Measurements from ENCODE around the gene YBEY. TPM values are rescaled to one million over a fixed set of nuclear protein-coding genes. Genes with fewer than 3 reads are reported as not detected.
A peak's percentile ranks its signal among the peaks of the same experiment; 100 is the strongest.
"Not testable (repeated sequence)": the region's sequence is repeated elsewhere in the genome, so short reads cannot be mapped to it uniquely, and the experiment has no call there.

YBEY gene
- polyA plus RNA-seq (2013, experiment 1 of 2): 14.6 TPM
- polyA plus RNA-seq (2013, experiment 2 of 2): 15.5 TPM

- under 1% methylated on average over 80 of the region's 105 CpGs for WGBS
- Histone ChIP-seq H2BK15ac (ENCODE audit: low read depth, poor library complexity, severe bottlenecking) (peak within 1 kb of the TSS; percentile 83), H4K8ac (ENCODE audit: low read length) (peak within 1 kb of the TSS; percentile 96), H3K23ac (ENCODE audit: low read length in 2 of 2) (peak within 1 kb of the TSS in 1 of 2 experiments; percentile 20), H2AFZ (ENCODE audit: low read depth, low read length) (peak within 1 kb of the TSS; percentile 91), H2AK5ac (ENCODE audit: low read length, severe bottlenecking) (no peak within 1 kb of the TSS), H3K4me2 (ENCODE audit: low read length, poor library complexity, severe bottlenecking) (peak within 1 kb of the TSS; percentile 82), H3K4me1 (ENCODE audit: control insufficient read depth, insufficient read depth, low read depth, low read length) (peaks cover 15% of the 10 kb centered on the region), H3K36me3 (ENCODE audit: control insufficient read depth in 1 of 2, insufficient read depth in 2 of 2, low read depth in 1 of 2, low read length in 2 of 2) (peaks cover 11 to 41% of the 10 kb centered on the region in 2 experiments), H2BK12ac (ENCODE audit: low read length in 2 of 2) (no peak within 1 kb of the TSS), H3K9me3 (ENCODE audit: control insufficient read depth, low read length) (no peaks in the 10 kb centered on the region), H3K9ac (ENCODE audit: low read length) (peak within 1 kb of the TSS; percentile 96), H3K27me3 (ENCODE audit: control insufficient read depth in 1 of 2, insufficient read depth in 1 of 2, low read length in 2 of 2) (no peaks in the 10 kb centered on the region), H4K91ac (ENCODE audit: low read length) (peak within 1 kb of the TSS; percentile 90), H3K27ac (ENCODE audit: low read length, poor library complexity, severe bottlenecking) (peak within 1 kb of the TSS; percentile 96), H2BK5ac (ENCODE audit: low read depth, low read length, poor library complexity, severe bottlenecking) (peak within 1 kb of the TSS; percentile 96), H3K4me3 (ENCODE audit: insufficient read depth in 1 of 2, low read depth in 1 of 2, low read length in 2 of 2) (peak within 1 kb of the TSS; percentile 85 to 97), H3K4ac (ENCODE audit: low read depth in 1 of 2, low read length in 2 of 2) (peak within 1 kb of the TSS; percentile 91 to 97), H3K14ac (ENCODE audit: low read length in 2 of 2) (peak within 1 kb of the TSS; percentile 57 to 98), H2BK120ac (ENCODE audit: low read depth, low read length) (peak within 1 kb of the TSS; percentile 99), H3K18ac (ENCODE audit: low read depth in 1 of 2, low read length in 2 of 2) (peak within 1 kb of the TSS; percentile 95 to 97), H3K79me1 (replicated peaks; ENCODE audit: low read length, poor library complexity, severe bottlenecking) (peaks cover 16% of the 10 kb centered on the region)
- peak; percentile 95 for DNase-seq
Observed at GRCh38 chr21:46285761-46286647, at the start of gene YBEY. Gene YBEY (plus strand): TSS chr21:46286342. CDS start chr21:46286914, 572 bp downstream.

GRCh38 chr21:46237474-46237873 is 48.7 kb upstream of the YBEY start:
- H3K9me3 ChIP-seq (ENCODE audit: control insufficient read depth, low read length): no peaks in the 10 kb centered on the region
- H2BK15ac ChIP-seq (ENCODE audit: low read depth, poor library complexity, severe bottlenecking): no peak overlapping the region
- H3K23ac ChIP-seq (ENCODE audit: low read length in 2 of 2): no peak overlapping the region
- peaks cover 30% of the 10 kb centered on the region for H3K79me1 ChIP-seq (replicated peaks; ENCODE audit: low read length, poor library complexity, severe bottlenecking)
- no peaks in the 10 kb centered on the region for H3K4me1 ChIP-seq (ENCODE audit: control insufficient read depth, insufficient read depth, low read depth, low read length)
- no peak overlapping the region for H3K14ac ChIP-seq (ENCODE audit: low read length in 2 of 2)
- no peak overlapping the region for H3K4ac ChIP-seq (ENCODE audit: low read depth in 1 of 2, low read length in 2 of 2)
- no peak overlapping the region for H2BK120ac ChIP-seq (ENCODE audit: low read depth, low read length)
- no peak overlapping the region for H4K8ac ChIP-seq (ENCODE audit: low read length)
- no peak overlapping the region for H3K4me3 ChIP-seq (ENCODE audit: insufficient read depth in 1 of 2, low read depth in 1 of 2, low read length in 2 of 2)
- H2BK5ac ChIP-seq (ENCODE audit: low read depth, low read length, poor library complexity, severe bottlenecking): no peak overlapping the region
- H2AFZ ChIP-seq (ENCODE audit: low read depth, low read length): no peak overlapping the region
- H3K4me2 ChIP-seq (ENCODE audit: low read length, poor library complexity, severe bottlenecking): no peak overlapping the region
- no peak overlapping the region for H3K18ac ChIP-seq (ENCODE audit: low read depth in 1 of 2, low read length in 2 of 2)
- WGBS: 99% methylated on average over 4 of the region's 5 CpGs
- H2AK5ac ChIP-seq (ENCODE audit: low read length, severe bottlenecking): no peak overlapping the region
- H3K27me3 ChIP-seq (ENCODE audit: control insufficient read depth in 1 of 2, insufficient read depth in 1 of 2, low read length in 2 of 2): no peaks in the 10 kb centered on the region
- H2BK12ac ChIP-seq (ENCODE audit: low read length in 2 of 2): no peak overlapping the region
- H4K91ac ChIP-seq (ENCODE audit: low read length): no peak overlapping the region
- no peak for DNase-seq
- H3K27ac ChIP-seq (ENCODE audit: low read length, poor library complexity, severe bottlenecking): no peak overlapping the region
- H3K9ac ChIP-seq (ENCODE audit: low read length): no peak overlapping the region
- H3K36me3 ChIP-seq (ENCODE audit: control insufficient read depth in 1 of 2, insufficient read depth in 2 of 2, low read depth in 1 of 2, low read length in 2 of 2): peaks cover 44 to 91% of the 10 kb centered on the region in 2 experiments

- 97% methylated on average over 7 of the region's 7 CpGs for WGBS
Observed at GRCh38 chr21:46239817-46240325, 46.3 kb upstream of the YBEY start.

GRCh38 chr21:46241577-46241976 is 44.6 kb upstream of the YBEY start:
- not testable (repeated sequence) for H3K4me3 ChIP-seq (ENCODE audit: insufficient read depth in 1 of 2, low read depth in 1 of 2, low read length in 2 of 2); H4K91ac ChIP-seq (ENCODE audit: low read length); H3K4me1 ChIP-seq (ENCODE audit: control insufficient read depth, insufficient read depth, low read depth, low read length); H2BK12ac ChIP-seq (ENCODE audit: low read length in 2 of 2); H3K23ac ChIP-seq (ENCODE audit: low read length in 2 of 2); H2AFZ ChIP-seq (ENCODE audit: low read depth, low read length); H3K4me2 ChIP-seq (ENCODE audit: low read length, poor library complexity, severe bottlenecking); H2BK15ac ChIP-seq (ENCODE audit: low read depth, poor library complexity, severe bottlenecking); H2BK5ac ChIP-seq (ENCODE audit: low read depth, low read length, poor library complexity, severe bottlenecking); H3K4ac ChIP-seq (ENCODE audit: low read depth in 1 of 2, low read length in 2 of 2); H3K9me3 ChIP-seq (ENCODE audit: control insufficient read depth, low read length); H3K18ac ChIP-seq (ENCODE audit: low read depth in 1 of 2, low read length in 2 of 2); H3K14ac ChIP-seq (ENCODE audit: low read length in 2 of 2); H4K8ac ChIP-seq (ENCODE audit: low read length); DNase-seq; H3K9ac ChIP-seq (ENCODE audit: low read length); H2AK5ac ChIP-seq (ENCODE audit: low read length, severe bottlenecking); H2BK120ac ChIP-seq (ENCODE audit: low read depth, low read length); H3K27me3 ChIP-seq (ENCODE audit: control insufficient read depth in 1 of 2, insufficient read depth in 1 of 2, low read length in 2 of 2); H3K27ac ChIP-seq (ENCODE audit: low read length, poor library complexity, severe bottlenecking)
- H3K36me3 ChIP-seq (ENCODE audit: control insufficient read depth in 1 of 2, insufficient read depth in 2 of 2, low read depth in 1 of 2, low read length in 2 of 2): peaks cover 55 to 91% of the 10 kb centered on the region in 2 experiments
- peaks cover 29% of the 10 kb centered on the region for H3K79me1 ChIP-seq (replicated peaks; ENCODE audit: low read length, poor library complexity, severe bottlenecking)
- 94% methylated on average over 1 of the region's 1 CpG for WGBS

More at GRCh38 chr21:46239817-46240325, 46.3 kb upstream of the YBEY start:
- H3K9me3 ChIP-seq (ENCODE audit: control insufficient read depth, low read length): no peaks in the 10 kb centered on the region
- H4K8ac ChIP-seq (ENCODE audit: low read length): no peak overlapping the region
- no peak overlapping the region for H2BK15ac ChIP-seq (ENCODE audit: low read depth, poor library complexity, severe bottlenecking)
- H2BK12ac ChIP-seq (ENCODE audit: low read length in 2 of 2): no peak overlapping the region
- H3K79me1 ChIP-seq (replicated peaks; ENCODE audit: low read length, poor library complexity, severe bottlenecking): peaks cover 27% of the 10 kb centered on the region
- H2AFZ ChIP-seq (ENCODE audit: low read depth, low read length): no peak overlapping the region
- DNase-seq: no peak
- no peak overlapping the region for H3K9ac ChIP-seq (ENCODE audit: low read length)
- H3K23ac ChIP-seq (ENCODE audit: low read length in 2 of 2): no peak overlapping the region
- H3K27ac ChIP-seq (ENCODE audit: low read length, poor library complexity, severe bottlenecking): no peak overlapping the region
- H3K4me3 ChIP-seq (ENCODE audit: insufficient read depth in 1 of 2, low read depth in 1 of 2, low read length in 2 of 2): no peak overlapping the region
- no peak overlapping the region for H3K18ac ChIP-seq (ENCODE audit: low read depth in 1 of 2, low read length in 2 of 2)
- no peak overlapping the region for H3K14ac ChIP-seq (ENCODE audit: low read length in 2 of 2)
- no peak overlapping the region for H2BK120ac ChIP-seq (ENCODE audit: low read depth, low read length)
- no peak overlapping the region for H3K4ac ChIP-seq (ENCODE audit: low read depth in 1 of 2, low read length in 2 of 2)
- H3K27me3 ChIP-seq (ENCODE audit: control insufficient read depth in 1 of 2, insufficient read depth in 1 of 2, low read length in 2 of 2): no peaks in the 10 kb centered on the region
- no peaks in the 10 kb centered on the region for H3K4me1 ChIP-seq (ENCODE audit: control insufficient read depth, insufficient read depth, low read depth, low read length)
- H2BK5ac ChIP-seq (ENCODE audit: low read depth, low read length, poor library complexity, severe bottlenecking): no peak overlapping the region
- no peak overlapping the region for H4K91ac ChIP-seq (ENCODE audit: low read length)
- H2AK5ac ChIP-seq (ENCODE audit: low read length, severe bottlenecking): no peak overlapping the region
- peaks cover 52 to 91% of the 10 kb centered on the region in 2 experiments for H3K36me3 ChIP-seq (ENCODE audit: control insufficient read depth in 1 of 2, insufficient read depth in 2 of 2, low read depth in 1 of 2, low read length in 2 of 2)
- no peak overlapping the region for H3K4me2 ChIP-seq (ENCODE audit: low read length, poor library complexity, severe bottlenecking)
